Osteoblast (primary cell): Measurements from ENCODE around the gene UCP2. TPM values are rescaled to one million over a fixed set of nuclear protein-coding genes. Genes with fewer than 3 reads are reported as not detected.

Source experiments
- DNase-seq: peaks from one replicate; pipeline ENCODE4 v3.0.0; 2011; ENCODE audit warnings: low spot score, mixed read lengths; ENCODE audit not compliant: insufficient read length; ENCODE audit errors: missing footprints
- H2AFZ ChIP-seq: 2 replicates; pipeline ENCODE4 v1.6.0; 2011; ENCODE audit warnings: mild to moderate bottlenecking, low read length
- H3K27ac ChIP-seq: 2 replicates; pipeline ENCODE4 v1.5.1; 2011; ENCODE audit warnings: mild to moderate bottlenecking, low read depth, low read length, moderate library complexity
- H3K27me3 ChIP-seq: 2 replicates; pipeline ENCODE4 v1.6.0; 2012; ENCODE audit warnings: mild to moderate bottlenecking, control low read depth, inconsistent platforms, low read length, moderate library complexity; ENCODE audit not compliant: insufficient read depth
- H3K36me3 ChIP-seq: 2 replicates; pipeline ENCODE4 v1.5.1; 2011; ENCODE audit warnings: mild to moderate bottlenecking, low read length, control low read depth, moderate library complexity; ENCODE audit not compliant: insufficient read depth
- H3K4me1 ChIP-seq: 2 replicates; pipeline ENCODE4 v1.5.1; 2011; ENCODE audit warnings: mild to moderate bottlenecking, low read length, control low read depth, moderate library complexity; ENCODE audit not compliant: insufficient read depth
- H3K4me2 ChIP-seq: 2 replicates; pipeline ENCODE4 v1.6.0; 2011; ENCODE audit warnings: mild to moderate bottlenecking, low read length; ENCODE audit not compliant: insufficient read depth
- H3K4me3 ChIP-seq: fragments of 200-600 bp; sonication (generic); 3 replicates; pipeline ENCODE4 v1.5.1; 2012; ENCODE audit warnings: mild to moderate bottlenecking, low read length, inconsistent platforms; ENCODE audit not compliant: insufficient read depth
- H3K79me2 ChIP-seq: 2 replicates; pipeline ENCODE4 v1.6.0; 2012; ENCODE audit warnings: mild to moderate bottlenecking, low read length, control low read depth, inconsistent platforms; ENCODE audit not compliant: insufficient read depth
- H3K9me3 ChIP-seq: 2 replicates; pipeline ENCODE4 v1.5.1; 2011; ENCODE audit warnings: low read depth, low read length, control low read depth
- H4K20me1 ChIP-seq: 2 replicates; pipeline ENCODE4 v1.6.0; 2012; ENCODE audit warnings: mild to moderate bottlenecking, low read length, control low read depth; ENCODE audit not compliant: insufficient read depth
- CTCF ChIP-seq: IDR thresholded peaks from 2 replicates; pipeline ENCODE4 v1.5.1; 2011; ENCODE audit warnings: mild to moderate bottlenecking, low read depth, low read length, moderate library complexity; ENCODE audit errors: extremely low read depth
- total RNA-seq: library from RNA; depleted of rRNA; stranded (reverse); fragments of >200 nt; gene quantifications from 2 replicates; pipeline ENCODE4 v1.2.3, GENCODE V29; 2012

UCP2 gene
- total RNA-seq, 1 donor, result under 0.01 TPM

- DNase-seq, result peak; percentile 14
- H3K4me2 ChIP-seq, result no peak overlapping the region
- peaks cover 1% of the 10 kb centered on the region for H3K27me3 ChIP-seq
- H3K4me3 ChIP-seq, result no peak overlapping the region
- H4K20me1 ChIP-seq, result no peaks in the 10 kb centered on the region
- H3K4me1 ChIP-seq, result no peaks in the 10 kb centered on the region
- H3K36me3 ChIP-seq, result no peaks in the 10 kb centered on the region
- no peak for TF ChIP-seq CTCF
- no peaks in the 10 kb centered on the region for H3K9me3 ChIP-seq
- H3K27ac ChIP-seq, result no peak overlapping the region
- H3K79me2 ChIP-seq, result no peaks in the 10 kb centered on the region
- no peak overlapping the region for H2AFZ ChIP-seq
Observed at GRCh38 chr11:73971175-73971719, 11.4 kb downstream of the UCP2 start.

GRCh38 chr11:73969991-73970800 is 12.4 kb downstream of the UCP2 start:
- no peak for DNase-seq
- Histone ChIP-seq H3K27me3 (peaks cover 3% of the 10 kb centered on the region), H3K79me2 (no peaks in the 10 kb centered on the region), H3K36me3 (no peaks in the 10 kb centered on the region), H2AFZ (no peak overlapping the region), H3K4me3 (no peak overlapping the region), H3K4me1 (no peaks in the 10 kb centered on the region), H3K9me3 (no peaks in the 10 kb centered on the region), H3K4me2 (no peak overlapping the region), H4K20me1 (no peaks in the 10 kb centered on the region), H3K27ac (no peak overlapping the region)
- TF ChIP-seq CTCF, result no peak

GRCh38 chr11:73969091-73969490 is 13.6 kb downstream of the UCP2 start:
- Histone ChIP-seq H3K79me2 (no peaks in the 10 kb centered on the region), H3K4me1 (peaks cover 7% of the 10 kb centered on the region), H2AFZ (no peak overlapping the region), H3K9me3 (no peaks in the 10 kb centered on the region), H3K27ac (no peak overlapping the region), H3K27me3 (peaks cover 3% of the 10 kb centered on the region), H3K36me3 (no peaks in the 10 kb centered on the region), H3K4me3 (no peak overlapping the region), H3K4me2 (no peak overlapping the region), H4K20me1 (no peaks in the 10 kb centered on the region)
- no peak for DNase-seq
- no peak for TF ChIP-seq CTCF

- TF ChIP-seq CTCF, result no peak
- Histone ChIP-seq H3K27me3 (peaks cover 3% of the 10 kb centered on the region), H3K9me3 (no peaks in the 10 kb centered on the region), H2AFZ (no peak overlapping the region), H3K36me3 (no peaks in the 10 kb centered on the region), H3K4me1 (peaks cover 8% of the 10 kb centered on the region), H4K20me1 (no peaks in the 10 kb centered on the region), H3K27ac (no peak overlapping the region), H3K4me3 (no peak overlapping the region), H3K79me2 (no peaks in the 10 kb centered on the region), H3K4me2 (no peak overlapping the region)
- no peak for DNase-seq
Observed at GRCh38 chr11:73968356-73968966, 14.2 kb downstream of the UCP2 start.
